NCI-H226 (cell line): ENCODE results near the gene ASCC1.
"Not testable (repeated sequence)": the region's sequence is repeated elsewhere in the genome, so short reads cannot be mapped to it uniquely, and the experiment has no call there.

ENCODE experiments used
- DNase-seq: peaks from one replicate; pipeline ENCODE4 v3.0.0-alpha.2; 2015

ASCC1 gene

GRCh38 chr10:72215611-72216549 lies at the start of gene ASCC1, which contains the start of gene ANAPC16:
Gene ASCC1 (minus strand): TSS chr10:72216276. CDS start chr10:72213298, 2,978 bp downstream.
Gene ANAPC16 (plus strand): TSS chr10:72216012. CDS start chr10:72223915, 7,903 bp downstream.
- DNase-seq, result peak; percentile 87

GRCh38 chr10:72265508-72265907 lies 49.4 kb upstream of the ASCC1 start:
- DNase-seq, result no peak

GRCh38 chr10:72264536-72264935 lies 48.5 kb upstream of the ASCC1 start:
- no peak for DNase-seq

- no peak for DNase-seq
These were observed 47.7 kb upstream of the ASCC1 start for GRCh38 chr10:72263613-72264241.

- no peak for DNase-seq
These were observed 45.8 kb upstream of the ASCC1 start for GRCh38 chr10:72261784-72262404.

- DNase-seq, result no peak
These were observed 45.1 kb upstream of the ASCC1 start for GRCh38 chr10:72260976-72261783.

GRCh38 chr10:72260239-72260975 lies 44.3 kb upstream of the ASCC1 start:
- peak; percentile 79 for DNase-seq

GRCh38 chr10:72259491-72260238 lies 43.6 kb upstream of the ASCC1 start:
- DNase-seq, result no peak

GRCh38 chr10:72258617-72259016 lies 42.5 kb upstream of the ASCC1 start:
- no peak for DNase-seq

- DNase-seq, result no peak
These were observed 41.2 kb upstream of the ASCC1 start for GRCh38 chr10:72257051-72257892.

GRCh38 chr10:72255977-72256729 lies 40.1 kb upstream of the ASCC1 start:
- DNase-seq, result no peak

GRCh38 chr10:72254813-72255568 lies 38.9 kb upstream of the ASCC1 start:
- peak; percentile 61 for DNase-seq

GRCh38 chr10:72253578-72253977 lies 37.5 kb upstream of the ASCC1 start:
- DNase-seq, result no peak

GRCh38 chr10:72252972-72253371 lies 36.9 kb upstream of the ASCC1 start:
- DNase-seq, result no peak

- no peak for DNase-seq
These were observed 35.6 kb upstream of the ASCC1 start for GRCh38 chr10:72251635-72252034.

GRCh38 chr10:72250666-72251065 lies 34.6 kb upstream of the ASCC1 start:
- peak; percentile 79 for DNase-seq

GRCh38 chr10:72249176-72249862 lies 33.2 kb upstream of the ASCC1 start:
- not testable (repeated sequence) for DNase-seq
